Measurements from ENCODE around the gene STK24. TPM values are rescaled to one million over a fixed set of nuclear protein-coding genes. Genes with fewer than 3 reads are reported as not detected.
A peak's percentile ranks its signal among the peaks of the same experiment; 100 is the strongest.

The STK24 gene
- total and polyA plus RNA-seq, 2 of the 8 experiments (the other 6 are each of a cell fraction or from before 2014, with no cell fraction given): 62.8 to 143 TPM

GRCh38 chr13:98480915-98481877 is 95.7 kb downstream of the STK24 start:
- no peak for DNase-seq (ENCODE audit: low read depth in 1 of 2, low spot score in 2 of 2)
- peaks cover 38 to 43% of the 10 kb centered on the region in 2 experiments for H4K20me1 ChIP-seq (replicated peaks in 1 of 2; ENCODE audit: control insufficient read depth in 1 of 2, insufficient read depth in 2 of 2, low read length in 2 of 2)
- POLR2A ChIA-PET (ENCODE audit: partially characterized antibody): interaction anchor here (0.8 kb wide), 1 partner anchor 11 kb away, joined by 3 read pairs; no protein-coding TSS in a partner anchor
- H2BK20ac ChIP-seq (ENCODE audit: low read length): no peak overlapping the region
- H3K9me3 ChIP-seq (ENCODE audit: insufficient read depth in 2 of 2, low read depth in 1 of 2, low read length in 1 of 2): no peaks in the 10 kb centered on the region
- no peak overlapping the region for H3K18ac ChIP-seq (ENCODE audit: extremely low read depth, low read length)
- H3K4me1 ChIP-seq (replicated peaks in 1 of 4; ENCODE audit: control insufficient read depth in 3 of 4, insufficient read depth in 4 of 4, low read length in 3 of 4): peaks cover 18 to 58% (median 45%) of the 10 kb centered on the region in 4 experiments
- FAIRE-seq: no peak
- no peak overlapping the region for H3K27ac ChIP-seq (ENCODE audit: low read depth, low read length)
- peaks cover 17 to 95% of the 10 kb centered on the region in 2 experiments for H3K79me2 ChIP-seq (ENCODE audit: control insufficient read depth in 1 of 2, insufficient read depth in 2 of 2, low read length in 2 of 2)
- H4K5ac ChIP-seq (ENCODE audit: insufficient read length, low read depth, low read length): no peak overlapping the region
- no peak overlapping the region for H2BK120ac ChIP-seq (replicated peaks; ENCODE audit: low read depth, low read length)
- H2BK12ac ChIP-seq (ENCODE audit: low read depth, low read length): no peak overlapping the region
- H3K36me3 ChIP-seq (ENCODE audit: control insufficient read depth in 2 of 4, insufficient read depth in 4 of 4, low read length in 3 of 4): peaks cover 0 to 3% (median 0%) of the 10 kb centered on the region in 4 experiments; a peak in 1 of 8 replicates
- CTCF ChIA-PET (ENCODE audit: partially characterized antibody): interaction anchor here (0.6 to 5.9 kb wide), 15 partner anchors 14 to 192 kb away, joined by 3 to 42 read pairs (median 9); no protein-coding TSS in a partner anchor
- H4K8ac ChIP-seq (ENCODE audit: extremely low read depth, insufficient read depth, low read length): no peak overlapping the region
- no peak overlapping the region for H2AFZ ChIP-seq (ENCODE audit: low read length)
- no peak overlapping the region for H3K14ac ChIP-seq (ENCODE audit: insufficient read length)
- no peak overlapping the region for H2BK15ac ChIP-seq (ENCODE audit: low read length)
- no peak overlapping the region for H3K4me2 ChIP-seq (ENCODE audit: insufficient read depth in 1 of 2, low read depth in 2 of 2, low read length in 2 of 2)
- H3K4ac ChIP-seq (replicated peaks; ENCODE audit: insufficient read length, low read depth, low read length): no peak overlapping the region
- H3K4me3 ChIP-seq (ENCODE audit: extremely low read depth in 1 of 4, insufficient read depth in 2 of 4, low read depth in 3 of 4, low read length in 4 of 4): no peak overlapping the region
- no peaks in the 10 kb centered on the region for H3K27me3 ChIP-seq (replicated peaks in 1 of 4; ENCODE audit: control insufficient read depth in 3 of 4, extremely low read depth in 1 of 4, insufficient read depth in 3 of 4, low read length in 3 of 4)
- H3K56ac ChIP-seq (replicated peaks; ENCODE audit: insufficient read length, low read depth, low read length): no peak overlapping the region
- H3K23ac ChIP-seq (ENCODE audit: insufficient read length): no peak overlapping the region
- no peak overlapping the region for H4K91ac ChIP-seq (replicated peaks; ENCODE audit: insufficient read length, low read length)
- H2AK5ac ChIP-seq (ENCODE audit: low read depth, low read length): no peak overlapping the region
- WGBS, 2 experiments (ENCODE audit: extremely low coverage in 1 of 2, insufficient coverage in 1 of 2, insufficient read length in 1 of 2, insufficient replicate concordance in 2 of 2, low coverage in 1 of 2, low lambda C conversion rate in 2 of 2, missing lambda C conversion rate in 1 of 2): 90% methylated on average over 15 of the region's 15 CpGs; no CpG with 5 or more reads in 1 of the 2 experiments
- no peak overlapping the region for H3K9ac ChIP-seq (replicated peaks in 1 of 4; ENCODE audit: extremely low read depth in 1 of 4, low read depth in 3 of 4, low read length in 3 of 4)
- H3K79me1 ChIP-seq (ENCODE audit: low read depth, low read length): peaks cover 15% of the 10 kb centered on the region
- no peaks in the 10 kb centered on the region for H3K23me2 ChIP-seq (ENCODE audit: low read depth, low read length)
- 0 out of 2 replicates have a peak overlapping the region, but pooled peaks have one; percentile 30 for H2BK5ac ChIP-seq (ENCODE audit: low read depth, low read length)
- TF ChIP-seq TAF1 (IDR thresholded peaks at IDR 0.05; ENCODE audit: low read depth, low read length): no peak
